Esophagus (tissue), 2 donors: ENCODE measurements around the gene NKIRAS1. TPM values are rescaled to one million over a fixed set of nuclear protein-coding genes. Genes with fewer than 3 reads are reported as not detected.
A peak's percentile ranks its signal among the peaks of the same experiment; 100 is the strongest.

Experiments
- H3K27ac ChIP-seq, 2 donors: one replicate each; pipeline ENCODE4 v1.5.1; 2013; ENCODE audit warnings: low read depth in 2 of 2, mild to moderate bottlenecking in 2 of 2, inconsistent platforms in 1 of 2, low read length in 1 of 2, moderate library complexity in 1 of 2
- H3K27me3 ChIP-seq, 2 donors: one replicate each; pipeline ENCODE4 v1.6.1; 2013; ENCODE audit warnings: low read length in 2 of 2, control low read depth in 1 of 2, mild to moderate bottlenecking in 1 of 2; ENCODE audit not compliant: insufficient read depth in 2 of 2, control insufficient read depth in 1 of 2
- H3K36me3 ChIP-seq, 2 donors: one replicate each; pipeline ENCODE4 v1.6.1; 2013; ENCODE audit warnings: low read length in 1 of 2; ENCODE audit not compliant: control insufficient read depth in 2 of 2, insufficient read depth in 2 of 2
- H3K4me1 ChIP-seq, 2 donors: one replicate each; pipeline ENCODE4 v1.6.1; 2013; ENCODE audit warnings: low read length in 1 of 2; ENCODE audit not compliant: control insufficient read depth in 2 of 2, insufficient read depth in 2 of 2
- H3K4me3 ChIP-seq, 2 donors: one replicate each; pipeline ENCODE4 v1.5.1; 2013; ENCODE audit warnings: low read length in 2 of 2, mild to moderate bottlenecking in 2 of 2, low read depth in 1 of 2, moderate library complexity in 1 of 2
- H3K9me3 ChIP-seq, 2 donors: one replicate each; pipeline ENCODE4 v1.6.1; 2013; ENCODE audit warnings: mild to moderate bottlenecking in 2 of 2, low read depth in 1 of 2, low read length in 1 of 2, moderate library complexity in 1 of 2; ENCODE audit not compliant: control insufficient read depth in 2 of 2, insufficient read depth in 1 of 2
- WGBS, 2 donors: extraction: QIAGEN DNeasy Blood & Tissue Kit; methylation state at CpG; one replicate each; pipeline ENCODE4 v1.1.7; 2013; 5-methylcytosine and 5-hydroxymethylcytosine counted together
- polyA plus RNA-seq, 2 donors: library from polyadenylated mRNA; stranded (reverse); fragments of 200-250 nt; gene quantifications; one replicate each; pipeline ENCODE4 v1.2.3, GENCODE V29; 2013
- donor health status: healthy with polysubstance abuse.
- donor health status: Bipolar disorder and iron deficiency.

The NKIRAS1 gene
- polyA plus RNA-seq, 2 donors: 4.9 to 5.4 TPM

DNA sequence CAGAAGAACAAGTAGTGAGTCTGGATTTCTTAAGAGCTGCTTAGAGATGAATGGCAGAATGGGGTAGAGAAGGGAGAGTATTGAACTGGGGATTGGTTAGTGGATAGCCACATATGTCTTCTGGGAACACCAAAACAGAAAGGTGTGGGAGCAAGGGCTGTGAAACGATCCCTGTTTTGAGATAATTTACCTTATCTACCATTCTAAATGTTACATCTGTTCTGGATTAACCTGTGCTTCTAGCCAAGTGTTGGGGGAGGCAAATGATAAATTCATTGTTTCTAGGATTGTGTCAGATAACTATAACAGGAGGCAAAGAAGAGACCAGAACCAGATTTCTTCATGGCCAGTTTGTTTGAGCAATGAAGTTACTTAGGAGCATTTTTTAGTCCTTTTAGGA lies 36.7 kb upstream of the NKIRAS1 start:
- 53 to 71% methylated on average over 1 of the region's 1 CpG for WGBS, 2 donors
- Histone ChIP-seq H3K36me3 (no peaks in the 10 kb centered on the region), H3K9me3 (no peaks in the 10 kb centered on the region), H3K27ac (no peak overlapping the region), H3K27me3 (no peaks in the 10 kb centered on the region), H3K4me1 (no peaks in the 10 kb centered on the region), H3K4me3 (no peak overlapping the region)

DNA sequence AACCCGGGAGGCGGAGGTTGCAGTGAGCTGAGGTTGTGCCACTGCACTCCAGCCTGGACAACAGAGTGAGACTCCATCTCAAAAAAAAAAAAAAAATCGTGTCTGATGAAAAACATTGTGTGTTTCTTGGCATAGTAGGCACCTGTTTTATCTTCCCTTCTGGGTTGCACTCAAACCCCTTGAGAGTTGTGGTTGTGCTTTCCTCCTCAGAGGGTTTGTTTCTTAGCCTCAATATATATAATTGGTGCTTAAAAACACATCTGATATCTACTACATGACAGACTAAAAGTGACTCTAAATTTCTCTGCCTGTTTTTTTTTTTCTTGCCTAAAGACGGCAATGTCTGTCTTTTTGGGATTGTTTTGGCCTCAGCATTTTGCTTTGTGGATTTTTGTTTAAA lies 35.9 kb upstream of the NKIRAS1 start:
- no peaks in the 10 kb centered on the region for H3K36me3 ChIP-seq
- WGBS, 2 donors: 68 to 80% methylated on average over 4 of the region's 4 CpGs
- no peak overlapping the region for H3K4me3 ChIP-seq
- no peaks in the 10 kb centered on the region for H3K9me3 ChIP-seq
- no peaks in the 10 kb centered on the region for H3K4me1 ChIP-seq
- H3K27ac ChIP-seq: no peak overlapping the region
- H3K27me3 ChIP-seq: no peaks in the 10 kb centered on the region

- H3K27ac ChIP-seq: no peak overlapping the region
- H3K4me3 ChIP-seq: no peak overlapping the region
- H3K9me3 ChIP-seq: no peaks in the 10 kb centered on the region
- no peaks in the 10 kb centered on the region for H3K36me3 ChIP-seq
- H3K27me3 ChIP-seq: no peaks in the 10 kb centered on the region
- H3K4me1 ChIP-seq: peaks cover 0 to 3% of the 10 kb centered on the region in 2 donors
Observed at GRCh38 chr3:23950293-23950692, 33.5 kb upstream of the NKIRAS1 start.

GRCh38 chr3:23949784-23950183 lies 33.0 kb upstream of the NKIRAS1 start:
- H3K27ac ChIP-seq: no peak overlapping the region
- no peaks in the 10 kb centered on the region for H3K9me3 ChIP-seq
- H3K27me3 ChIP-seq: no peaks in the 10 kb centered on the region
- H3K4me1 ChIP-seq: peaks cover 0 to 3% of the 10 kb centered on the region in 2 donors
- no peaks in the 10 kb centered on the region for H3K36me3 ChIP-seq
- no peak overlapping the region for H3K4me3 ChIP-seq

DNA sequence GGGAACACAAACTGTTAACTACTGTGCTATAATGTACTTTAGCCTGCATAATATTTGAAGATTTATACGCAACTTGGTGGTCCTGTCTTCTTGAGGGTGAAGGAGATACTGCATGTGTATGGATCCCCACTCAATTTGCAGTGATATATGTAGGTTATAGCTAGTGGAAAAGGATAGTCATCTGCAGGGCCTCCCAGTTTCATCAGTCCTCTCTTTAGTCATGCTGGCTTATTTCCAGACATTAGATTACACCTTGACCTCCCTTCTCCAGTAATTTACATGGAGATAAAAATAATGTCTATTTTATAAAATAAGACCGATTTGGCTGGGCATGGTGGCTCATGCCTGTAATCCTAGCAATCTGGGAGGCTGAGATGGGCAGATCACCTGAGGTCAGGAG lies 32.0 kb upstream of the NKIRAS1 start:
- peaks cover 0 to 3% of the 10 kb centered on the region in 2 donors for H3K4me1 ChIP-seq

GRCh38 chr3:23945913-23946687 lies 29.3 kb upstream of the NKIRAS1 start:
- Histone ChIP-seq H3K27me3 (no peaks in the 10 kb centered on the region), H3K27ac (peak overlapping the region; percentile 95 to 99), H3K36me3 (no peaks in the 10 kb centered on the region), H3K9me3 (no peaks in the 10 kb centered on the region), H3K4me1 (peaks cover 0 to 3% of the 10 kb centered on the region in 2 donors), H3K4me3 (peak overlapping the region; percentile 87 to 92)
- 0% methylated on average over 49 to 87 of the region's 87 CpGs for WGBS, 2 donors

More for the DNA sequence above, 32.0 kb upstream of the NKIRAS1 start:
- no peaks in the 10 kb centered on the region for H3K9me3 ChIP-seq
- H3K4me3 ChIP-seq: no peak overlapping the region
- 73 to 85% methylated on average over 2 of the region's 2 CpGs for WGBS, 2 donors
- H3K36me3 ChIP-seq: no peaks in the 10 kb centered on the region
- no peak overlapping the region for H3K27ac ChIP-seq
- H3K27me3 ChIP-seq: no peaks in the 10 kb centered on the region

DNA sequence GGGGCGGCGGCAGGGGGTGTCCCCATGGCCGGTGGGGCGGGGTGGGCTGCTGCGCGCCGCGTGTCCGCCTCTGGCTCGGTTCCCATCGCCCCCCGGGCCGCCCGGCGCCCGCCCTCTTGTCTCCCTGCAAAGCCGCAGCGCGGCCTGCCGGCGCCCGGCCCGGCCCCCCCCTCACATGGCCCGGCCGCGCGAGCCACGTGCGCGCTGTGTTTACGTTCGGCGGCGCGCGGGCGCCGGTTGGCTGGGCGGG lies 28.8 kb upstream of the NKIRAS1 start:
- H3K27me3 ChIP-seq: no peaks in the 10 kb centered on the region
- no peaks in the 10 kb centered on the region for H3K36me3 ChIP-seq
- H3K9me3 ChIP-seq: no peaks in the 10 kb centered on the region
- WGBS, 2 donors: 0 to 1% methylated on average over 26 to 39 of the region's 39 CpGs
- H3K4me3 ChIP-seq: peak overlapping the region; percentile 87 to 92
- H3K27ac ChIP-seq: peak overlapping the region; percentile 98 to 99
- peaks cover 0 to 3% of the 10 kb centered on the region in 2 donors for H3K4me1 ChIP-seq

DNA sequence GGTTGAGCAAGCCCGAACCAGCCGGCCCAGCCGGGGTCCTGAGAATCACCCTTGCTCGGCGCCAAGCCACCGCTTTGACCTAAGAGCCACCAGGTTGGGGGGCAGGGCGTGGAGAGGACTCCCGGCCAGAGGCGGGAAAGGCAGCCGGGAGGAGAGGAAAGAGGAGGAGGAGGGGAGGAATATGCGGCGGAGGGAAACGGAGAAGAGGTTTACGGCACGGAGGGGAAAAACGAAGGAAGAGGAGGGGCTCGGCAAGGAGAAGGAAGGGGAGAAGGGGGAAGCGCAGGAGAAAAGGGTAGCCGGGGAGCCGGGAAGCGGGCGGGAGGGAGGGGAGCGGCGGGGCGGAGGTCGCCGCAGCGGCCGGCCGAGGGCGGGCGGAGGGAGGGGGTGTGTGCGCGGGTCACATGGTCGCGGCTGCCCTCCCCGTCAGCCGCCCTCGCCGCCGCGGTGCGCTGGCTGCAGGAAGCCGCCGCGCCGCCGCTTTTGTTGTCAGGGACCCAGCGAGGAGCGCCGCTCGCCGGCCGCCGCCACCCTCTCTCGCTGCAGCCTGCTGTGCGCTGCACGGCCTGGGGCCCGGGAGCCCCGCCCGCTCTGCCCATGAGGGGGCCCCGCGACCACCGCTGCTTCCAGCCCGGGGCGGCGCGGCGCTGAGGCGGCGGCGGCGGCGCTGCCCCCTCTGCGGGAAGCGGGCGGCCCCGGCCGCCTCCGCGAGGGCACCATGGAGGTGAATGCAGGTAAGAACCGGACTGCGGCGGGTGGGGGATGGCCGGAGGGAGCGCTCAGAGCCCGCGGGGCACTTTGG lies 28.3 kb upstream of the NKIRAS1 start, which contains the start of gene NR1D2:
Gene NR1D2 (plus strand): TSS at position 426 of the 802 bp plus-strand sequence. CDS start 293 bp downstream, at position 719.
- Histone ChIP-seq H3K4me1 (peaks cover 0 to 3% of the 10 kb centered on the region in 2 donors), H3K27me3 (no peaks in the 10 kb centered on the region), H3K4me3 (peak within 1 kb of the TSS; percentile 87 to 92), H3K9me3 (no peaks in the 10 kb centered on the region), H3K36me3 (no peaks in the 10 kb centered on the region), H3K27ac (peak within 1 kb of the TSS; percentile 98 to 99)
- 0% methylated on average over 37 to 87 of the region's 88 CpGs for WGBS, 2 donors

DNA sequence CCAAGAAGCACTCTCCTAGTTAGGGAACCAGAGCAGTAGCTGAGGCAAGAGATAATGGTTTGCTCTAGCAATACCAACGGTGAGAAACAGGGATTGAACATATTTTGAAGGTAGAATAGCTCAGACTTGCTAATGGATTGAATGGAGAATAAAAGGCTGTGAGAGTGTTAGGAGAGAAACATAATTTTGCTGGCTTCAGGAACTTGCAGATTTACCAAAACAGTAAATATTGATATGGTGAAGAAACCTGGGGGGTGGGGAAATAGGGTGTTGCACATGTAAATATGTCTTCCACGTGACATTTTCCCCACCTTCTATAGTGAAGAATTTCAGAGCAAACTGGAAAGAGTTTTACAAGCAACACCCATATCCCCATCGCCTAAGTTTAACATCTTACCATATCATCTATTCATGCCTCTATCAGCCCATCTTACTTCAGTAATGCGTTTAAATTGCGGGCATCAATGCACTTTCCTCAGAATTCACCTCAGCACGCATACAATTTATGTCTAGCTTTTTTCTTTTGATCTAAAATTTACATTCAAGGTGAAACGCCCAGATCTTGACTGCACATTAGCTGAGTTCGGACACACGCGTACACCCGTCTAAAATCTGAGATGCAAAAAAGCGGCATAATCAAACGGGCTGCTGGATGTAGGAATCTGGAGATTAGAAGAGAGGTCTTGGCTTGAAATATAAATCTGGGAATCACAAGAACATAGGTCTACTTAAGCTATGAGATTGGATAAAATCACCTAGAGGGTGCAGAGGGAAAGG lies 27.4 kb upstream of the NKIRAS1 start:
- peak overlapping the region in 1 of 2 donors; percentile 87 for H3K4me3 ChIP-seq
- WGBS, 2 donors: 8 to 9% methylated on average over 13 of the region's 13 CpGs
- H3K9me3 ChIP-seq: no peaks in the 10 kb centered on the region
- H3K36me3 ChIP-seq: no peaks in the 10 kb centered on the region
- H3K4me1 ChIP-seq: peaks cover 0 to 3% of the 10 kb centered on the region in 2 donors
- H3K27ac ChIP-seq: peak overlapping the region; percentile 26 to 99
- H3K27me3 ChIP-seq: no peaks in the 10 kb centered on the region
